Suprapubic skin (tissue), 4 donors: Measurements from ENCODE around the gene BBS4. TPM values are rescaled to one million over a fixed set of nuclear protein-coding genes. Genes with fewer than 3 reads are reported as not detected.

Source experiments
- DNase-seq, 2 donors: peaks; one replicate each; pipeline ENCODE4 v3.0.0-alpha.2; 2019; ENCODE audit warnings: low spot score in 2 of 2
- H3K27ac ChIP-seq: fragments of 200-600 bp; sonication (generic); one replicate; pipeline ENCODE4 v1.5.1; 2019
- H3K27me3 ChIP-seq: fragments of 200-600 bp; sonication (generic); one replicate; pipeline ENCODE4 v1.5.1; 2019
- H3K36me3 ChIP-seq: fragments of 200-600 bp; sonication (generic); one replicate; pipeline ENCODE4 v1.5.1; 2019
- H3K4me1 ChIP-seq: fragments of 200-600 bp; sonication (generic); one replicate; pipeline ENCODE4 v1.5.1; 2019
- H3K4me3 ChIP-seq: fragments of 200-600 bp; sonication (generic); one replicate; pipeline ENCODE4 v1.5.1; 2019; ENCODE audit warnings: mild to moderate bottlenecking
- H3K9me3 ChIP-seq: fragments of 200-600 bp; sonication (generic); one replicate; pipeline ENCODE4 v1.5.1; 2019
- CTCF ChIP-seq, 2 donors: fragments of 200-600 bp in 1 of 2; fragments of 450-650 bp in 1 of 2; sonication (generic) in 1 of 2; IDR thresholded peaks; one replicate each; pipeline ENCODE4 v1.5.1; 2016 to 2019; ENCODE audit warnings: antibody characterized with exemption in 2 of 2, mild to moderate bottlenecking in 1 of 2, moderate library complexity in 1 of 2
- EP300 ChIP-seq: sonication (generic); formaldehyde crosslinking; IDR thresholded peaks from one replicate; pipeline ENCODE4 v1.6.1; 2017; ENCODE audit warnings: antibody characterized with exemption
- POLR2A ChIP-seq, 2 donors: fragments of 450-650 bp; IDR thresholded peaks; one replicate each; pipeline ENCODE4 v1.6.1; 2017; ENCODE audit warnings: antibody characterized with exemption in 2 of 2, mild to moderate bottlenecking in 2 of 2, moderate library complexity in 2 of 2
- POLR2AphosphoS5 ChIP-seq, 3 donors: sonication (generic); formaldehyde crosslinking; IDR thresholded peaks; one replicate each; pipeline ENCODE4 v1.6.1; 2017; ENCODE audit warnings: antibody characterized with exemption in 3 of 3
- WGBS: methylation state at CpG from one replicate; pipeline ENCODE4 v1.1.5; 2018; 5-methylcytosine and 5-hydroxymethylcytosine counted together
- total RNA-seq, 4 donors: library from RNA; depleted of rRNA; stranded (reverse); fragments of >200 nt; gene quantifications; one replicate each; pipeline ENCODE4 v1.1.0, GENCODE V29; 2016

BBS4 gene
- total RNA-seq, 4 donors from 2014 or later = 10.8 to 53.9 (median 21.2) TPM

GRCh38 chr15:72764656-72765055 is 78.6 kb downstream of the BBS4 start:
- 95% methylated on average over 3 of the region's 3 CpGs for WGBS
- no peak for DNase-seq
- peaks cover 92% of the 10 kb centered on the region for H3K36me3 ChIP-seq

GRCh38 chr15:72766025-72766424 is 80.0 kb downstream of the BBS4 start:
- Histone ChIP-seq H3K4me3 (no peak overlapping the region), H3K27ac (no peak overlapping the region), H3K9me3 (no peaks in the 10 kb centered on the region), H3K36me3 (peaks cover 92% of the 10 kb centered on the region), H3K4me1 (no peaks in the 10 kb centered on the region), H3K27me3 (no peaks in the 10 kb centered on the region)
- 96% methylated on average over 2 of the region's 2 CpGs for WGBS
- no peak for DNase-seq
- TF ChIP-seq CTCF (IDR thresholded peaks at IDR 0.05) (no peak), EP300 (no peak), POLR2AphosphoS5 (IDR thresholded peaks at IDR 0.05) (no peak), POLR2A (IDR thresholded peaks at IDR 0.05) (no peak)

More at GRCh38 chr15:72764656-72765055, 78.6 kb downstream of the BBS4 start:
- TF ChIP-seq EP300 (no peak), POLR2A (IDR thresholded peaks at IDR 0.05) (no peak), POLR2AphosphoS5 (IDR thresholded peaks at IDR 0.05) (no peak)
- Histone ChIP-seq H3K9me3 (no peaks in the 10 kb centered on the region), H3K27me3 (no peaks in the 10 kb centered on the region), H3K27ac (no peak overlapping the region), H3K4me3 (no peak overlapping the region), H3K4me1 (no peaks in the 10 kb centered on the region)

GRCh38 chr15:72766780-72767179 is 80.8 kb downstream of the BBS4 start:
- H3K4me3 ChIP-seq = no peak overlapping the region
- TF ChIP-seq CTCF (IDR thresholded peaks at IDR 0.05) (no peak), EP300 (no peak), POLR2AphosphoS5 (IDR thresholded peaks at IDR 0.05) (no peak), POLR2A (IDR thresholded peaks at IDR 0.05) (no peak)
- no peak for DNase-seq

GRCh38 chr15:72770673-72771328 is 84.8 kb downstream of the BBS4 start:
- no peaks in the 10 kb centered on the region for H3K27me3 ChIP-seq
- H3K36me3 ChIP-seq = peaks cover 81% of the 10 kb centered on the region
- H3K4me1 ChIP-seq = no peaks in the 10 kb centered on the region
- H3K9me3 ChIP-seq = no peaks in the 10 kb centered on the region
- no peak for TF ChIP-seq POLR2AphosphoS5 (IDR thresholded peaks at IDR 0.05)
- TF ChIP-seq POLR2A (IDR thresholded peaks at IDR 0.05) = no peak
- TF ChIP-seq CTCF (IDR thresholded peaks at IDR 0.05) = no peak
- no peak for TF ChIP-seq EP300
- WGBS = 82% methylated on average over 6 of the region's 6 CpGs
- no peak for DNase-seq
- H3K27ac ChIP-seq = no peak overlapping the region
- H3K4me3 ChIP-seq = no peak overlapping the region

More at GRCh38 chr15:72766780-72767179, 80.8 kb downstream of the BBS4 start:
- Histone ChIP-seq H3K27ac (no peak overlapping the region), H3K9me3 (no peaks in the 10 kb centered on the region), H3K4me1 (no peaks in the 10 kb centered on the region), H3K36me3 (peaks cover 92% of the 10 kb centered on the region), H3K27me3 (no peaks in the 10 kb centered on the region)
- 96% methylated on average over 2 of the region's 2 CpGs for WGBS

- WGBS = 94% methylated on average over 1 of the region's 1 CpG
- DNase-seq = no peak
- Histone ChIP-seq H3K9me3 (no peaks in the 10 kb centered on the region), H3K4me3 (no peak overlapping the region), H3K36me3 (peaks cover 75% of the 10 kb centered on the region), H3K4me1 (no peaks in the 10 kb centered on the region), H3K27me3 (no peaks in the 10 kb centered on the region), H3K27ac (no peak overlapping the region)
- no peak for TF ChIP-seq EP300
- no peak for TF ChIP-seq POLR2AphosphoS5 (IDR thresholded peaks at IDR 0.05)
- no peak for TF ChIP-seq CTCF (IDR thresholded peaks at IDR 0.05)
- no peak for TF ChIP-seq POLR2A (IDR thresholded peaks at IDR 0.05)
Measured at GRCh38 chr15:72771329-72771725, 85.3 kb downstream of the BBS4 start.
